Measurements from ENCODE around the gene GNAO1.

GNAO1 gene

GRCh38 chr16:56338566-56339318, 147.5 kb downstream of the GNAO1 start:
- DNase-seq = no peak

- no peak for DNase-seq
Observed at GRCh38 chr16:56339431-56340195, 148.3 kb downstream of the GNAO1 start.

- DNase-seq = no peak
Observed at GRCh38 chr16:56340416-56340815, 149.1 kb downstream of the GNAO1 start.

- no peak for DNase-seq
Observed at GRCh38 chr16:56340864-56341365, 149.6 kb downstream of the GNAO1 start.

GRCh38 chr16:56341656-56342399, 150.5 kb downstream of the GNAO1 start:
- no peak for DNase-seq

- DNase-seq = no peak
Observed at GRCh38 chr16:56343661-56344517, 152.6 kb downstream of the GNAO1 start.

GRCh38 chr16:56344518-56345405, 153.5 kb downstream of the GNAO1 start:
- no peak for DNase-seq

- DNase-seq = no peak
Observed at GRCh38 chr16:56345406-56346050, 154.2 kb downstream of the GNAO1 start.

GRCh38 chr16:56346131-56346890, 155.0 kb downstream of the GNAO1 start:
- no peak for DNase-seq

- no peak for DNase-seq
Observed at GRCh38 chr16:56347166-56347565, 155.9 kb downstream of the GNAO1 start.

GRCh38 chr16:56347670-56348069, 156.4 kb downstream of the GNAO1 start:
- no peak for DNase-seq

- DNase-seq = no peak
Observed at GRCh38 chr16:56348168-56349085, 157.1 kb downstream of the GNAO1 start.

- DNase-seq = no peak
Observed at GRCh38 chr16:56349086-56349415, 157.8 kb downstream of the GNAO1 start.

- no peak for DNase-seq
Observed at GRCh38 chr16:56349711-56350161, 158.4 kb downstream of the GNAO1 start.

- no peak for DNase-seq
Observed at GRCh38 chr16:56350491-56351405, 159.5 kb downstream of the GNAO1 start.

GRCh38 chr16:56351481-56351880, 160.2 kb downstream of the GNAO1 start:
- DNase-seq = no peak

GRCh38 chr16:56352351-56353053, 161.2 kb downstream of the GNAO1 start:
- no peak for DNase-seq

Data from fibroblast of upper back skin (primary cell).